Tibial nerve (tissue), 4 donors: ENCODE data around the gene MAGEA8.
"Not testable (repeated sequence)": the region's sequence is repeated elsewhere in the genome, so short reads cannot be mapped to it uniquely, and the experiment has no call there.

Source experiments
- EP300 ChIP-seq, 2 donors: sonication (generic); formaldehyde crosslinking; IDR thresholded peaks; one replicate each; pipeline ENCODE4 v1.6.1; 2017; ENCODE audit warnings: antibody characterized with exemption in 2 of 2, mild to moderate bottlenecking in 1 of 2
- TF ChIP-seq, protein P1 (sequence below), 5 experiments: fragments of 200-600 bp in 3 of 5; fragments of 450-650 bp in 2 of 5; sonication (generic) in 3 of 5; IDR thresholded peaks; one replicate each; pipeline ENCODE4 v1.5.1; 2016 to 2019; ENCODE audit warnings: antibody characterized with exemption in 5 of 5, mild to moderate bottlenecking in 3 of 5, moderate library complexity in 2 of 5

DNA sequence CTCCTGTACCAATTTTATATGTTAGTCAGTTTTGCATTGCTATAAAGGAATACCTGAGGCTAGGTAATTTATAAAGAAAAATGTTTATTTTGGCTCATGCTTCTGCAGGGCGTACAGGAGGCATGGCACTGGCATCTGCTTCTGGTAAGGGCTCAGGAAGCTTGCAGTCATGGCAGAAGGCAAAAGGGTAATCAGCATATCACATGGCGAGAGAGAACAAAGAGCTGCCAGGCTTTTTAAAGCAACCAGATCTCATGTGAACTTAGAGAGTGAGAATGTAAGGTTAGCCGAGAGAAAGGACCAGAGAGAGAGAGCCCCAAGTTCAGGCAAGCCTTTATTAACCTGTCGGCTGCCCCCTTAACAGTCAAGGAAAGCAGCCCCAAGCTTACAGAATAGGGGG, 42.9 kb downstream of the MAGEA8 start:
- TF ChIP-seq, protein P1, sequence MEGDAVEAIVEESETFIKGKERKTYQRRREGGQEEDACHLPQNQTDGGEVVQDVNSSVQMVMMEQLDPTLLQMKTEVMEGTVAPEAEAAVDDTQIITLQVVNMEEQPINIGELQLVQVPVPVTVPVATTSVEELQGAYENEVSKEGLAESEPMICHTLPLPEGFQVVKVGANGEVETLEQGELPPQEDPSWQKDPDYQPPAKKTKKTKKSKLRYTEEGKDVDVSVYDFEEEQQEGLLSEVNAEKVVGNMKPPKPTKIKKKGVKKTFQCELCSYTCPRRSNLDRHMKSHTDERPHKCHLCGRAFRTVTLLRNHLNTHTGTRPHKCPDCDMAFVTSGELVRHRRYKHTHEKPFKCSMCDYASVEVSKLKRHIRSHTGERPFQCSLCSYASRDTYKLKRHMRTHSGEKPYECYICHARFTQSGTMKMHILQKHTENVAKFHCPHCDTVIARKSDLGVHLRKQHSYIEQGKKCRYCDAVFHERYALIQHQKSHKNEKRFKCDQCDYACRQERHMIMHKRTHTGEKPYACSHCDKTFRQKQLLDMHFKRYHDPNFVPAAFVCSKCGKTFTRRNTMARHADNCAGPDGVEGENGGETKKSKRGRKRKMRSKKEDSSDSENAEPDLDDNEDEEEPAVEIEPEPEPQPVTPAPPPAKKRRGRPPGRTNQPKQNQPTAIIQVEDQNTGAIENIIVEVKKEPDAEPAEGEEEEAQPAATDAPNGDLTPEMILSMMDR (IDR thresholded peaks at IDR 0.05), result not testable (repeated sequence)
- not testable (repeated sequence) for TF ChIP-seq EP300 (IDR thresholded peaks at IDR 0.05)
